Activated CD8-positive, alpha-beta T cell treated with anti-CD3 and anti-CD28 coated beads for 36 hours (primary cell): Measurements from ENCODE around the gene SLC19A1. TPM values are rescaled to one million over a fixed set of nuclear protein-coding genes. Genes with fewer than 3 reads are reported as not detected.

Experiments used
- ATAC-seq: fragments of 200-7000 bp; cut with Tn5 transposase; one replicate; pipeline ENCODE4 v1.10.0; 2021; ENCODE audit warnings: mild to moderate bottlenecking, moderate library complexity
- CTCF ChIA-PET: fragments of 350-600 bp; sonication (Branson Sonifier 250); formaldehyde crosslinking; loops from one replicate; lab custom pipeline; 2021; ENCODE audit warnings: antibody characterized with exemption; lab: Charles Lee
- POLR2A ChIA-PET: fragments of 350-600 bp; sonication (Branson Sonifier 250); formaldehyde crosslinking; loops from one replicate; lab custom pipeline; 2021; ENCODE audit warnings: antibody characterized with exemption; lab: Charles Lee
- DNase-seq: peaks from one replicate; pipeline ENCODE4 v3.0.0-alpha.2; 2020
- H3K27ac Mint-ChIP-seq: one replicate; pipeline ENCODE4 v1.8.0; 2021; ENCODE audit warnings: mild to moderate bottlenecking, mixed read lengths
- H3K27me3 Mint-ChIP-seq: one replicate; pipeline ENCODE4 v1.8.0; 2021; ENCODE audit warnings: mixed read lengths
- H3K36me3 Mint-ChIP-seq: one replicate; pipeline ENCODE4 v1.8.0; 2021; ENCODE audit warnings: low read depth, mixed read lengths
- H3K4me1 Mint-ChIP-seq: one replicate; pipeline ENCODE4 v1.8.0; 2021; ENCODE audit warnings: low read depth, mixed read lengths
- H3K4me3 Mint-ChIP-seq: one replicate; pipeline ENCODE4 v1.8.0; 2021; ENCODE audit warnings: mild to moderate bottlenecking, moderate library complexity, mixed read lengths
- H3K9me3 Mint-ChIP-seq: one replicate; pipeline ENCODE4 v1.8.0; 2021; ENCODE audit warnings: mixed read lengths
- intact Hi-C: fragments of 100-400 bp; cut with micrococcal nuclease; formaldehyde crosslinking; loops from one replicate; pipeline ENCODE4 v1.10.0; 2022
- total RNA-seq, 2 experiments: library from RNA; stranded (reverse); gene quantifications; one replicate each; pipeline ENCODE4 v1.2.3, GENCODE V29; 2021
- TF ChIP-seq, protein P1 (sequence below): fragments of 200-600 bp; IDR thresholded peaks from one replicate; pipeline ENCODE4 v1.8.0; 2022; ENCODE audit warnings: antibody characterized with exemption, mild to moderate bottlenecking

SLC19A1 gene
- total RNA-seq, 2 experiments from 2014 or later, result 40.1 to 46.1 TPM

DNA sequence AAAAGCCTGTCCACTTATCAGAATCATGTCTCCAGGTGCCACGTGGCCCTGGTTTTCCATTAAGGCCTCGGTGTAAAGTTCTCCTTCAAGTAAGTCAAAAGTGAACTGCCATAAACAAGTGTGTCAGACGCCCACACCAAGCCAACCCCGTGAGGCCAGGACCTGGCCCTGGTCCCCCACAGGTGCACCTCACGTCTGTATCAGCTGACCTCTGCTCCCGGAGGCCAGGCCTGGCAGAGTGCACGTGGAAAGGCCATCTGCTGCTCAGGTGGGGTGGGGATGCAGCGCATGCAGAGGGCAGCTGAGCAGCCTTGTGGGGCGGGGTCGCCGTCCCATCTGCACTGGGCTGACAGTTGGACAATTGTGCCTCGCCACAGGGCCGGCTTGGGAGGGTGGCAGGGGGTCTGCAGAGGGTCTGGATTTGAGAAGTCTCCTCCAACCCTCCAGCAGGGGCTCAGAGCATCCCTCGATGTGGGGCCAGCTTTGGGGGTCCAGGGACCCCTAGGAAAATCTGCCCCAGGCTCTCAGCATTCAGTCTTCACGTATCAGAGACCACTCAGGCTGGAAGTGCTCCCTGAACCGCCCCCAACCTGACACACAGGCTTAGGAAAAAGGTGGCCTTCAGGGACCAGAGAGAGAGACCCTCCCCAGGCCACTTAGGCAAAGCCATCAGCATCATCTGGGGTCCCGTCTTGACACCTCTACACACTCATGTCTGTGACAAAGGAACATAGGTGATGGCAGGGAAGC is 3.0 kb downstream of the SLC19A1 start:
- DNase-seq, result no peak
- H3K36me3 Mint-ChIP-seq, result peaks cover 31% of the 10 kb centered on the region
- no peak overlapping the region for H3K27ac Mint-ChIP-seq
- peak overlapping the region; percentile 84 for H3K4me3 Mint-ChIP-seq
- POLR2A ChIA-PET, result interaction anchor here (0.9 kb wide), 2 partner anchors 13 to 17 kb away, joined by 3 read pairs; no protein-coding TSS in a partner anchor
- no peaks in the 10 kb centered on the region for H3K27me3 Mint-ChIP-seq
- H3K4me1 Mint-ChIP-seq, result peaks cover 28% of the 10 kb centered on the region
- TF ChIP-seq, protein P1, sequence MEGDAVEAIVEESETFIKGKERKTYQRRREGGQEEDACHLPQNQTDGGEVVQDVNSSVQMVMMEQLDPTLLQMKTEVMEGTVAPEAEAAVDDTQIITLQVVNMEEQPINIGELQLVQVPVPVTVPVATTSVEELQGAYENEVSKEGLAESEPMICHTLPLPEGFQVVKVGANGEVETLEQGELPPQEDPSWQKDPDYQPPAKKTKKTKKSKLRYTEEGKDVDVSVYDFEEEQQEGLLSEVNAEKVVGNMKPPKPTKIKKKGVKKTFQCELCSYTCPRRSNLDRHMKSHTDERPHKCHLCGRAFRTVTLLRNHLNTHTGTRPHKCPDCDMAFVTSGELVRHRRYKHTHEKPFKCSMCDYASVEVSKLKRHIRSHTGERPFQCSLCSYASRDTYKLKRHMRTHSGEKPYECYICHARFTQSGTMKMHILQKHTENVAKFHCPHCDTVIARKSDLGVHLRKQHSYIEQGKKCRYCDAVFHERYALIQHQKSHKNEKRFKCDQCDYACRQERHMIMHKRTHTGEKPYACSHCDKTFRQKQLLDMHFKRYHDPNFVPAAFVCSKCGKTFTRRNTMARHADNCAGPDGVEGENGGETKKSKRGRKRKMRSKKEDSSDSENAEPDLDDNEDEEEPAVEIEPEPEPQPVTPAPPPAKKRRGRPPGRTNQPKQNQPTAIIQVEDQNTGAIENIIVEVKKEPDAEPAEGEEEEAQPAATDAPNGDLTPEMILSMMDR, result no peak
- intact Hi-C loops, result no loop called here
- no peak for ATAC-seq
- no peaks in the 10 kb centered on the region for H3K9me3 Mint-ChIP-seq
- CTCF ChIA-PET, result no interaction called here

DNA sequence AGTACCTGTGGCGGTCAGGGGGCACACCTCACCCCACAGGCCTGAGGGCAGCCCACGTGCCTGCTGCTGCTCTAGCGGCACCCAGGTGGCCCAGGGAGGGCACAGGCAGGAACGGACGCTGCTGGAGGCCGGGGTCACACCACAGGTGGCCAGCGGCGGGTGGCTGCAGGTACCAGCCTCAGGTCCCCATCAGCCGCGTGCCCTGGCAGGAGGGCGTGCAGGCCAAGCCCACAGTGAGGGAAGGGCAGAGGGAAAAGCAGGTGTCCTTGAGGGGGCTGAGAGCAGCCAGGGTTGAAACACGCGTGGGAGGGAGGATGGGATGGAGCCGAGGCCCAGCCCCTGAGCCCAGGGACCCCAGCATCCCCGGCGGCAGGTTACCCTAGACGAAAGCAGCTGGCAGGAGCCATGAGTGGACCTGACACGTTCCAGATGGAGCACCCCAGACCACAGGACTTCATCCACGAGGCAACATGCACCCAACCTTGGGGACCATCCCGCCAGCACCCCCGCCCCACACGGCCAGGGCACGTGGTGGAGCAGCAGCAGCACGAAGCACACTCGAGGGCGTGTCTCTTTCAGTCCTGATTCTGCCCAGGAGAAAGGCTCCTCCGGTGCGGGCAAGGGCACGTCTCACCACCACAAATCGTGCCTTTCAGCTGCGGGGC is 3.7 kb downstream of the SLC19A1 start:
- ChIA-PET CTCF (no interaction called here), POLR2A (interaction anchor here (0.9 to 1.2 kb wide), 2 partner anchors 12 to 16 kb away, joined by 3 read pairs; no protein-coding TSS in a partner anchor)
- intact Hi-C loops, result no loop called here
- Mint-ChIP-seq H3K4me3 (no peak overlapping the region), H3K27ac (no peak overlapping the region), H3K4me1 (peaks cover 27% of the 10 kb centered on the region), H3K36me3 (peaks cover 31% of the 10 kb centered on the region), H3K9me3 (no peaks in the 10 kb centered on the region), H3K27me3 (no peaks in the 10 kb centered on the region)
- TF ChIP-seq, protein P1, result no peak
- no peak for ATAC-seq
- no peak for DNase-seq

DNA sequence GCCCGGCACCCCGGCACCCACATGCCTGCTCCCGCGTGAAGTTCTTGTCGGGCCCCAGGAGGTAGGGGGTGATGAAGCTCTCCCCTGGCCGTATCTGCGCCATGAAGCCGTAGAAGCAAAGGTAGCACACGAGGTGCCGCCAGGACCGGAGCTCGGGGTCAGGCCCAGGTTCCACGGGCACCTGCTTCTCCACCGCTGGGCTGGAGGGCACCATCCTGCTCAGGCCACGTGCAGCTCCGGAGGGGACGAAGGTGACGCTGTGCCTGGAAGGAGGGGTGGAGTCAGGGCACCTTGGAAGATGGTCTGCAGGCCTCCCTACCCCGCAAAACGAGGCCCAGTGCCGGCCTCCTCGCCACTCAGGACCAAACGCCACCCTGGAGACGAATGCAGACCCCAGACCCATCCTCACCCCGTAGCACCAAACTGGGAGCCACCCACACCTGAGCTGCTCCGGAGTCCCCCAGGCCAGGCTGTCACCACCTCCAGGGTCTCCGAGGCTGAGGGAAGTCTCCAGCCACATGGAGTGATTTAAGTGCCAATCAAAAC is 4.4 kb downstream of the SLC19A1 start:
- Mint-ChIP-seq H3K27ac (no peak overlapping the region), H3K4me1 (peaks cover 29% of the 10 kb centered on the region), H3K9me3 (no peaks in the 10 kb centered on the region), H3K36me3 (peaks cover 31% of the 10 kb centered on the region), H3K27me3 (no peaks in the 10 kb centered on the region), H3K4me3 (no peak overlapping the region)
- ChIA-PET POLR2A (interaction anchor here (1.2 kb wide), 1 partner anchor 15 kb away, joined by 3 read pairs; no protein-coding TSS in a partner anchor), CTCF (no interaction called here)
- DNase-seq (no peak), ATAC-seq (no peak)
- TF ChIP-seq, protein P1, result no peak
- intact Hi-C loops, result no loop called here

DNA sequence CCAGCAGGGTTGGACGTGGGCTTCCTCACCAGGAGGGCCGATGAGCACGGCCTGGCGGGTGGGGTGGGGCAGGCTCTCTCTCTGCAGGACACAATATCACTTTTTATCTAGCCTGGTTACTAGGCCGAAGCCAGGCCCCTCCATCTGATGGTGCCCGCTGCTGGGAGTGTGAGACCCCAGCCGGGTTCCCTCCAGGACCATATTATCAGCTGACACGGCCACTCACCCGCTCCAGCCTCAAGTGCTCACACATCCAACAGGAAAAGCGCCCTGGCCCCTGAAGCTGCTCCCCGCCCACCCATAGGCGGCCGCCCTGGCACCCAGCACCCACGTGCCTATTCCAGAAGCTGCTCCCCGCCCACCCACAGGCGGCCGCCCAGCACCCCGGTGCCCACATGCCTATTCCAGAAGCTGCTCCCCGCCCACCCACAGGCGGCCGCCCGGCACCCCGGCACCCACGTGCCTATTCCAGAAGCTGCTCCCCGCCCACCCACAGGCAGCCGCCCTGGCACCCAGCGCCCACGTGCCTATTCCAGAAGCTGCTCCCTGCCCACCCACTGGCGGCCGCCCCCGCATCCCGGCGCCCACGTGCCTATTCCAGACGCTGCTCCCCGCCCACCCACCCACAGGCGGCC is 5.0 kb downstream of the SLC19A1 start:
- H3K4me3 Mint-ChIP-seq, result no peak overlapping the region
- peaks cover 32% of the 10 kb centered on the region for H3K4me1 Mint-ChIP-seq
- intact Hi-C loops, result no loop called here
- DNase-seq (no peak), ATAC-seq (no peak)
- TF ChIP-seq, protein P1, result no peak
- ChIA-PET CTCF (no interaction called here), POLR2A (interaction anchor here (1.2 kb wide), 1 partner anchor 14 kb away, joined by 3 read pairs; no protein-coding TSS in a partner anchor)
- H3K27ac Mint-ChIP-seq, result no peak overlapping the region
- H3K36me3 Mint-ChIP-seq, result peaks cover 34% of the 10 kb centered on the region
- no peaks in the 10 kb centered on the region for H3K9me3 Mint-ChIP-seq
- H3K27me3 Mint-ChIP-seq, result no peaks in the 10 kb centered on the region
